Astrocyte of the spinal cord (primary cell): ENCODE measurements around the gene UXS1.

ENCODE experiments used
- DNase-seq: peaks from one replicate; pipeline ENCODE4 v3.0.0; 2011; ENCODE audit warnings: low read depth, low spot score
- H3K4me3 ChIP-seq: 2 replicates; pipeline ENCODE4 v1.5.1; 2011; ENCODE audit warnings: low read depth, mild to moderate bottlenecking, low read length, moderate library complexity
- CTCF ChIP-seq: IDR thresholded peaks from 2 replicates; pipeline ENCODE4 v1.5.1; 2012; ENCODE audit warnings: low read depth, mild to moderate bottlenecking, low read length, inconsistent platforms
- in situ Hi-C: cut with HindIII; loops from 2 replicates; pipeline ENCODE4 v1.10.0; 2017; ENCODE audit warnings: low sequenced_read_pairs

UXS1 gene

GRCh38 chr2:106161938-106162820 lies 31.9 kb downstream of the UXS1 start:
- DNase-seq = no peak
- in situ Hi-C loops = no loop called here
- no peak overlapping the region for H3K4me3 ChIP-seq
- no peak for TF ChIP-seq CTCF

DNA sequence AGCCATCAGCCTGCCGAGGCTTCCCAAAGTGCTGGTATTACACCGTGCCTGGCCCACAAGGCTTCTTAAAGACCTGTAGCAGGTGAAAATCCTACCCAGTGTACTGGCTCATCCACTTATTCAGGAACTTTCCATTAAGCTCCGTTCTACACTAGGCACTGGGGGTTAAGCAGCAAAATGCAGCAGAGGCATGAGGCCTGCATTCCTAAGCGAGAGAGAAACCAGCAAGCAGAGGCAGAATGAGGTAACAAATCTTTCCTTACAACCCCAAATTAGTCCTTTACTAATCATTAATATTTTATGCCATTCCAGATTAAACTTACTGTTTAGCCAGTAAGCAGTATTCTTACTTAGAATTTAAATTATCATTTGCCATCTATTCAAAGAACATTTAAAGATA lies 32.8 kb downstream of the UXS1 start:
- H3K4me3 ChIP-seq = no peak overlapping the region
- no peak for DNase-seq
- in situ Hi-C loops = no loop called here
- TF ChIP-seq CTCF = no peak

- in situ Hi-C loops = no loop called here
- TF ChIP-seq CTCF = no peak
- DNase-seq = no peak
- no peak overlapping the region for H3K4me3 ChIP-seq
These were observed 33.3 kb downstream of the UXS1 start for GRCh38 chr2:106160786-106161261.

- in situ Hi-C loops = no loop called here
- DNase-seq = no peak
- H3K4me3 ChIP-seq = no peak overlapping the region
- TF ChIP-seq CTCF = no peak
These were observed 34.0 kb downstream of the UXS1 start for GRCh38 chr2:106159866-106160785.

DNA sequence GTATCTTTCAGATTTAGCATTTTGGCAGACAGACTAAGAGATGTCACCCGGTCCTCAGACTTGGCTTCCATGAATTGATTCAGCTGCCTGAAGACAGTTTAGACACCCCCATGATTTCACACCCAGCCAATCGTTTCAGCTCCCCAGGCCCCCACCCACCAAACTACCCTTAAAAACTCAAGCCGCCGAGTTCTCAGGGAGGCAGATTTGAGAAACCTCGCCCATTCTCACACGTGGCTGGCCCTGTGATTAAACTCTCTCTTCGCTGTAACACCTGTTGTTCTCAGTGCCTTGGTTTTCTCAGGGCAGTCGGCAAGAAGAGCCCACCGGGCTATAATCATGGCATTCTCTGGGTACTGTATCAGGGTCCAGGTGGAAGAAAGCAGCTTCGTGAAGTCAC lies 35.2 kb downstream of the UXS1 start:
- in situ Hi-C loops = no loop called here
- DNase-seq = no peak
- no peak overlapping the region for H3K4me3 ChIP-seq
- no peak for TF ChIP-seq CTCF

- H3K4me3 ChIP-seq = no peak overlapping the region
- no peak for TF ChIP-seq CTCF
- no peak for DNase-seq
- in situ Hi-C loops = no loop called here
These were observed 36.0 kb downstream of the UXS1 start for GRCh38 chr2:106158131-106158530.
